GM18499 (cell line): ENCODE measurements around the gene PLOD2.

Experiments
- ATAC-seq: cut with Tn5 transposase; IDR thresholded peaks from one replicate; pipeline ENCODE4 v1.9.1; 2021; ENCODE audit warnings: moderate number of reproducible peaks; ENCODE audit not compliant: insufficient read depth, unreplicated experiment

Gene PLOD2

DNA sequence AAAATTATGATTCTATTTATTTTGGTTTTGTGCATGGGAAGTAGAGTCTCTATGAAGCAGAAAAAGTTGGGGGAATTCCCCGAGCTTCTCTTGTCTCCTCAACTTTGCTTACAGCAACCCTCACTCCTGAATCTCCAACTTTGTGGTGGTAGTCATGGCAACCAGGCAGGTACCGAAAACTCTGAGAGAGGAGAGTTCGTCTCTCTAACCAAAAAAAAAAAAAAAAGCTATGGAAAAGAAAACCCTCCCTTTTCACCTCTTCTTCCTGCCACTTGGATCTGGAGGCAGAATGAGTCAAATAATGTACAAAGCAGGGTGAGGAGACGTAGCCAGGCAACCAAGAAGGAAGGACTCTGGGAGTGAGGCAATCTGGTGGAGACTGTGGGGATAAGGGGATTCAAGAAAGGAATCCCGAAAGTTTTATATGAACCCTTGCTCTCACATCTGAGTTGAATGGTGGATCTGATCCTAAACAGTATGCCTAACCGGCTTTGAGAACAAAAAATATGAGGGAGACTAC is 108.1 kb downstream of the PLOD2 start:
- ATAC-seq = no peak

DNA sequence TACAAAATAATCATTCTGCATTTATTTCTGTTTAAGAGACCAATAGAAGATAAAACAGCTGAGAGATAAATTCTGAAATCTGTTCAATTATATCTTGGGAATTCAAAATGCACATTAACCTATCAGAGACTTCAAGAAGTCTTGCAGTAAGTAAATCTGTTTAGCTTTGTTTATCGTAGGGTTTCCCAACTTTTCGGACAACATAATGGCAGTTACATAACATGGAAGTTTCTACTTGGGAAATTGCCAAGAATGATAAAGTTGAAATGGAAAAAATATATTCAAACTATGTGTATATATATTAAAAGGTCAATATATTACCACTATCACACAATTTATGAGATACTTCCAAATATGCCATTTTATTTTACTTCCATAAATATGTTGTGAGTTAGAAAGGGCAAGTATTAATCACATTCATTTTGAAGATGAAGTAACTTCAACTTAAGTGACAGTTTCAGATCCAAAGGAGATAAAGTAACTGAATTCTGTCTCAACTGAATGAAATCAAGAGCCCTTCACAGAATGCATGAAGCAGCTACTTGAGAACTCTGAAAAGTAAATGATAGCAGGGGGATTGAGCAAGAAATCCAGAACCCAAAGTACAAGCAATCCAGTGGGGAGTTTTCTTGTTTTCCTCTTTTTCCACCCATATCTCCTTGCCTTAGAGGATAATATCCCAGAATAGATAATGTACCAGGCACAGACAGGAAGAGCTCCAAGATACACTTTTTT is 108.8 kb downstream of the PLOD2 start:
- ATAC-seq = no peak

DNA sequence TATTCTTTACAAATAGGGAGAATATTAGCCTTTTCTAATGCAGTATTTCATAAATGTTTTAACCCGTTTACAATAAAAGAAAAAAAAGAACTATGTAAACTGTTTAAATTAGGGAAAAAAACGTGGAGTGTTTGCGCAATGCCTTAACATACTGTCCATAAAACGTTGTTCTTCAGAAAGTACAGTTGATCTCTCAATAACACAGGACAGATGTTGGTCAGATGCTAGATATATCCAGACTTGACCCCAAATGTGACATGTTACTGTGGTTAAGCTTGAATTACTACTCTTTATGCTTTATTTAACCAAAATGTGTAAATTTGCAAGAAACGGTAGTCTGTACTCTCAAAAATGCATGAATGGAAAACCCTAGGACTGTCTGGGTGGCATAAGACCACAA is 110.3 kb downstream of the PLOD2 start:
- no peak for ATAC-seq

DNA sequence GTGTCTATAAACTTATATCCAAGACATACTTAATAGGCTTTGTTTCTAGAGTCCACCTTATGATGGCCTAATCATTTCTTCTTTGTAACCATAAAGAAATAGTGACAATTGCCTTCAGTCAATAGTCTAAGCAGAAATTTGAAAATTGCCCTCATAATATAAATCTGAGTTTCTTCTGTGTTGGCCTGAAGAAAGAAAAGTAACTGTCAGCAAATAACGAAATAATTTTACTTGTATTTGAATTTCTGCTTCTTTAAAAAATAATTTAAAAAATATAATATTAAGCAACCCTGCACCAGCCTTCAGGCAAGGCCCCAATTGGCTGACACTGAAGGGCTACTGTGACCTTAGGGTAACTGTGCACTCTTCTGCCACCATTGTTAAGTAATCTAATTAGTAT is 113.5 kb downstream of the PLOD2 start:
- no peak for ATAC-seq

DNA sequence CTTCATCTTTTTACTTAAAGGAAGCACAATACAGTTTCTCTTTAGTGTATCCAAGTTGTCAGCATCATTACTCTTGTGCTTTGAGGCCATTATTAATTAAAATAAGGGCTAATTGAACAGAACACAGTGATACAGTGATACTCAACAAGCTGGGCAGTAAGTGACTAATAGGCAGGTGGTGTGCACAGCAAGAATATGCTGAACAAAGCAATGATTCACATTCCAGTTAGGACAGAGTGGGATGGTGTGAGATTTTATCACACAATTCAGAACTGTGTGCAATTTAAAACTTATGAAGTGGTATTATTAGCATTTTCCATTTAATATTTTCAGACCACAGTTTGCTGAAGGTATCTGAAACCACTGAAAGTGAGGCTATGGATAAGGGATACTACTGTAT is 116.9 kb downstream of the PLOD2 start:
- no peak for ATAC-seq

DNA sequence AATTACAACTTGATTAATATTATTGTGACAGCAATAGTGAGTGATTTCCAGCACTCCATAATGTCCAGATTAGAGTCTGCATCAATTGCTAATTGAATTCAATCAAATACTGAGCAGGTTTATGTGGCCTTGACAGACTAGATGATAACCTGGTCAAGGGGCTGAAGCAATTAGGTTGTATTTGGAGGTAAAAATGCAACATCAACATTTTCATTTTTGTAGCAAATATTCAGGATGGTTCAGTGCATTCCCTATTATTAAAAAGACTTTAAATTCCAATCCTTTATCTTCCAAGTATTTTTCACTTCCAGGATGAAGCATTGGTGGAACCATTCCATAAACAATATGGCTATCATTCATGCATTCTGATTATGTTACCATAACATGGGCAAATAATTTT is 120.4 kb downstream of the PLOD2 start:
- no peak for ATAC-seq

DNA sequence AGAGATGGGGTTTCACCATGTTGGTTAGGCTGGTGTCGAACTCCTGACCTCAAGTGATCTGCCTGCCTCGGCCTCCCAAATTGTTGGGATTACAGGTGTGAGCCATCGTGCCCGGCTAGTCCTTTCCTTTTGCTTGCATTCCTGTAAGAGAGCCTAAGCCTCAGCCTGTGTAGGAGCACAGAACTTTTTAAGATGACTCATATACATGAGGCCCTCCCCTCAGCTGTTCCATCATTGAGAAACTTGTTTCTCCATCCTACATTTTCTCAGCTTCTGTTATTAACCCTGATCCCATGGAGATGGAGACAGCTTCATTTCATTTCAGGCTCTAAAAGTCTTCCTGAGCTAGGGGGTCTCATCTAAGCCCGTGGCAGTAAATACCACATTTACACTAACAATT is 123.3 kb downstream of the PLOD2 start:
- no peak for ATAC-seq

DNA sequence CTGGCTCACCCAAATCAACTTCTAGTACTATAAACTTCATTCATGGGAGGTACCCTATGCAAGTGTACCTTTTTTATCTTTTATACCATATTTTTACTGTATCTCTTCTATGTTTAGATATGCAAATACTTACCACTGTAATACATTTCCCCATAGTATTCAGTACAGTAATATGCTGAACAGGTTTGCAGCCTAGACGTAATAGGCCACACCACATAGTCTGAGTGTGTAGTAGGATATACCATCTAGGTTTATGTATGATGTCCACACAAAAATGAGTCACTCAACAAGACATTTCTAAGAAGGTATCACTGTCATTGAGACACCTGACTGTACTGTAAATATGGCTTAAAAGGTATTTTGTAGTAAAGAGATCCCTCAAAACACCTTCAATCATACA is 124.7 kb downstream of the PLOD2 start:
- no peak for ATAC-seq

DNA sequence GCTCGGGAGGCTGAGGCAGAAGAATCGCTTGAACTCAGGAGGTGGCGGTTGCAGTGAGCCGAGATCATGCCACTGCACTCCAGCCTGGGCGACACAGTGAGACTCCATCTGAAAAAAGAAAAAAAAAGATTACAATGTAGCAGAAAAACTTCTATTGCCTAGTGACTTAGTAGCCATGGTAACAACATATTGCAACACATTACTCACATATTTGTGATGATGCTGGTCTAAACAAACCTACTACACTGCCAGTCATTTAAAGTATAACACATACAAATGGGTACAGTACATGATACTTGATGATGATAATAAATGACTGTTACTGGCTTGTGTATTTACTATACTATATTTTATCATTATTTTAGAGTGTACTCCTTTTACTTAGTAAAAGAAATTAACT is 125.6 kb downstream of the PLOD2 start:
- no peak for ATAC-seq

DNA sequence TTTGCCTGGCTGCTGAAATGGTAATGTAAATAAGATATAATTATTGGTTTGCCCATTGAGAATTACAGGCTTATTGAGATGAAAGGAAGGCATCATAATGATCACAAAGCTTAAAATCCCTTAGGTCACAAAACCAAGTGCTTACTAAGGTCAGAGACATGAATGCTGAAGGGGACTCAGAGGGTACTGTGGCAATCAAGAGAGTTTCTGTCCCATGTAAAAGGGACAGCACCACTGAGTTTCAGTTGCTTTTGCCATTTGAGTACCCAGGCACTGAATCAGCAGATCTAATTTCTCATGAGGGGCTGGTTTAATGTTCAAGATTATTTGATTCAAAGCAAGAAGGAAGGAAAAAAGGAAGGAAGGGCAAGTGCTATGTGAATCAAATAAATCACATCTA is 127.0 kb downstream of the PLOD2 start:
- ATAC-seq = no peak

DNA sequence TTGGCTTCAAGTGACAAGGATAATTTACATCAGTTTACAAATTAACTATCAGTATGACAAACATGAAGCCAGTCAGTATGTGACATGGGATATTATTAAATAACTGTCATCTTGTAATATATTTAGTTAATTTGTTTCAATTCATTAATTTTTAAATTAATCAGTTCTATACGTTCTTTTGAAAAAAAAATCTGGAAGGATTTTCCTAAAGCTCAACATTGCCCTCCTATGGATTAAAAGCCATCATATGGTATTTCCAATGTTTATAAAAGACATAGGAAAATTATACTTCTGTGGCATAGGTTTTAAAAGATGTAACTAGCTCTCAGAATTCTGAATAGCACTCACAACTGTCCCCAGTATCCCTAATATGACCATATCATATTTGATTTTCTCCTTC is 134.4 kb downstream of the PLOD2 start:
- no peak for ATAC-seq

DNA sequence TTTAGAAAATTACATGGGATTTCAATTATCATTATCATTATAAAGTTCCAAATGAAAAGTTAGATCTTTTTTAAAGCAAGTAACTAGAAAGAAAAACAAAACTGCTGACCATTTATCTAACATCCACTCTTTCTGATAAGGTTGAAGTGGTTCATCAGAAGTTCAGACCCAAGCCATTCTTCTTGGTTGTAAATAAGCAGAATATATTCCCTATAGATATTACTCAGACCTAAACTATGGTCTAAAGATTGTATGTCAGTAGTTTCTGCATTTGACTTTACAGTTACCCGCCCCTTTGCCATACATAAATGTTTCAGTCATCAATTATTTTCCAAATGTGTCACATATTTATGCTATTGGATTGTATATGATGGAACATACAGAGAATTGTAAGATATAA is 136.7 kb downstream of the PLOD2 start:
- ATAC-seq = no peak

DNA sequence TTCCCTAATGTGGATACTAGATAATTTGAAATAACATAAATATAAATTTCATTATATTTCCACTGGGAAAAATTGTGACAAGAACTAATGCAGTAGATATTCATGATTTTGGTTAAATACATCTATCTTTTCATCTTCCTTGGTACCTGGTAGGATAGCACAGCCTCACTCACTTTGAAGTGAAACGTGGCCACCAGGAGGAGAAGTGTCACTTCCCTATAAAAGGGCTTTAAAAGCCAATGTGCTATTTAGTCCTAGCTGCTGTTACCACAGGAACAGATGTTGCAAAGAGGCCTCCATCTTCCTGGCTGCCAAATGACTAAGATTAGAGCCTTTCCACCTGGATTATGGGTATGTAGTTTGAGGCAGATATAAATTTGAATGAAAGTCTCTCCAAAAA is 140.0 kb downstream of the PLOD2 start:
- no peak for ATAC-seq

DNA sequence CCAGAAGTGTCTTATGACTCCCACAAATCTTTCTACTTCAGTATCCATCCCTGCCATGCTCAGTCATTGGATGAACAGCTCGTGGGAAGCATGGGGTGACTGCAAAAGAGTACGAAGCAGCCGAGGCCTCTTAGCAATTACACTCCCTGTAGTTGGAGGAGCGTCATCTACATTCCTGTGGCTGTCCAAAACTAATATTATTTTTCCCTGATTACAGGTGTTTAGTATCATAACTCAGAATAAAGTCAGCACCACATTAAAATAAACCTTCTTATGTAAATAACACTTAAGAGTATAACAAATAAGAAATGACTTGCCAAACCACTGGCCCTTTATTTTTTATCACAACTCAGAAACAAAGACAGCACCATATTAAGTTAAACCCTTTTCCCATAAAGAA is 141.5 kb downstream of the PLOD2 start:
- no peak for ATAC-seq
